Lower leg skin (tissue), 3 donors: Measurements from ENCODE around the gene RIN1.

Experiments
- POLR2A ChIP-seq, 2 donors: fragments of 450-650 bp; IDR thresholded peaks; one replicate each; pipeline ENCODE4 v1.6.1; 2016 to 2017; ENCODE audit warnings: antibody characterized with exemption in 2 of 2, mild to moderate bottlenecking in 1 of 2, moderate library complexity in 1 of 2
- TF ChIP-seq, protein P1 (sequence below), 3 donors: fragments of 450-650 bp; IDR thresholded peaks; one replicate each; pipeline ENCODE4 v1.5.1; 2016; ENCODE audit warnings: antibody characterized with exemption in 3 of 3, mild to moderate bottlenecking in 3 of 3, moderate library complexity in 2 of 3

DNA sequence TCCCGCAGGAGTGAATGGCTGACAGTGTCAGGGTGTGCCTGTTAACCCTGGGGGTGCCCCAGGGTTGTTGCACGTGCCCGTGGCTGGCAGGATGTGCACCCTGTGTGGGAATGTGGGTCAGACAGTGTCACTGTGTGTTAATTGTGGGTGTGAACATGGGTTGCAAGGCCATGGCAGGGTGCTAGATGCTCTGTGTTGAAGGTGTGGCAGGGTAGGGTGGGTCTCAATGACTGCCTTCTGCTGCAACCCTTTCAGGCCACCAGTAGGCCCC lies 8.3 kb downstream of the RIN1 start:
- TF ChIP-seq, protein P1, sequence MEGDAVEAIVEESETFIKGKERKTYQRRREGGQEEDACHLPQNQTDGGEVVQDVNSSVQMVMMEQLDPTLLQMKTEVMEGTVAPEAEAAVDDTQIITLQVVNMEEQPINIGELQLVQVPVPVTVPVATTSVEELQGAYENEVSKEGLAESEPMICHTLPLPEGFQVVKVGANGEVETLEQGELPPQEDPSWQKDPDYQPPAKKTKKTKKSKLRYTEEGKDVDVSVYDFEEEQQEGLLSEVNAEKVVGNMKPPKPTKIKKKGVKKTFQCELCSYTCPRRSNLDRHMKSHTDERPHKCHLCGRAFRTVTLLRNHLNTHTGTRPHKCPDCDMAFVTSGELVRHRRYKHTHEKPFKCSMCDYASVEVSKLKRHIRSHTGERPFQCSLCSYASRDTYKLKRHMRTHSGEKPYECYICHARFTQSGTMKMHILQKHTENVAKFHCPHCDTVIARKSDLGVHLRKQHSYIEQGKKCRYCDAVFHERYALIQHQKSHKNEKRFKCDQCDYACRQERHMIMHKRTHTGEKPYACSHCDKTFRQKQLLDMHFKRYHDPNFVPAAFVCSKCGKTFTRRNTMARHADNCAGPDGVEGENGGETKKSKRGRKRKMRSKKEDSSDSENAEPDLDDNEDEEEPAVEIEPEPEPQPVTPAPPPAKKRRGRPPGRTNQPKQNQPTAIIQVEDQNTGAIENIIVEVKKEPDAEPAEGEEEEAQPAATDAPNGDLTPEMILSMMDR (IDR thresholded peaks at IDR 0.05): no peak
- no peak for TF ChIP-seq POLR2A (IDR thresholded peaks at IDR 0.05)
